Upper lobe of left lung (tissue), 4 donors: Measurements from ENCODE around the gene PRR22.

Experiments used
- EP300 ChIP-seq, 4 donors: sonication (generic); formaldehyde crosslinking; IDR thresholded peaks; one replicate each; pipeline ENCODE4 v1.5.1; 2017; ENCODE audit warnings: antibody characterized with exemption in 4 of 4, control low read depth in 2 of 4
- POLR2A ChIP-seq, 4 donors: fragments of 450-650 bp; IDR thresholded peaks; one replicate each; pipeline ENCODE4 v1.5.1; 2016 to 2017; ENCODE audit warnings: antibody characterized with exemption in 4 of 4, mild to moderate bottlenecking in 2 of 4
- POLR2AphosphoS5 ChIP-seq, 2 donors: sonication (generic); formaldehyde crosslinking; IDR thresholded peaks; one replicate each; pipeline ENCODE4 v1.5.1; 2017; ENCODE audit warnings: antibody characterized with exemption in 2 of 2
- TF ChIP-seq, protein P1 (sequence below), 6 experiments: fragments of 450-650 bp in 4 of 6; fragments of 200-600 bp in 2 of 6; sonication (generic) in 2 of 6; IDR thresholded peaks; one replicate each; pipeline ENCODE4 v1.5.1; 2016 to 2019; ENCODE audit warnings: antibody characterized with exemption in 6 of 6

DNA sequence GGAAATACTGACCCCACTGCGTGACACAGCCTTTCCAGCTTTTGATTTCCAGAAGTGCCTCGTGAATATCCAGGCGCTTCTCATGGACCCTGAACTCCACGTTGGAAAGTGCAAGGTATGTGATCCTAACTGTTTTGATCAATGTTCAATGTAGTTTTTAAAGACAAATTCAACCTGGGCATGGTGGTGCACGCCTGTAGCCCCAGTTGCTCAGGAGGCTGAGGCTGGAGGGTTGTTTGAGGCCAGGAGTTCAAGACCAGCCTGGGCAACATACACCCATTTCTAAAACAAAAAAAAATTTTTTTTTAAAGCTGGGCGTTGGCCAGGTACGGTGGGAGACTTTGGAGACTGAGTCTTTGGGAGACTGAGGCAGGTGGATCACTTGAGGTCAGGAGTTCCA lies 32.8 kb downstream of the PRR22 start:
- TF ChIP-seq, protein P1, sequence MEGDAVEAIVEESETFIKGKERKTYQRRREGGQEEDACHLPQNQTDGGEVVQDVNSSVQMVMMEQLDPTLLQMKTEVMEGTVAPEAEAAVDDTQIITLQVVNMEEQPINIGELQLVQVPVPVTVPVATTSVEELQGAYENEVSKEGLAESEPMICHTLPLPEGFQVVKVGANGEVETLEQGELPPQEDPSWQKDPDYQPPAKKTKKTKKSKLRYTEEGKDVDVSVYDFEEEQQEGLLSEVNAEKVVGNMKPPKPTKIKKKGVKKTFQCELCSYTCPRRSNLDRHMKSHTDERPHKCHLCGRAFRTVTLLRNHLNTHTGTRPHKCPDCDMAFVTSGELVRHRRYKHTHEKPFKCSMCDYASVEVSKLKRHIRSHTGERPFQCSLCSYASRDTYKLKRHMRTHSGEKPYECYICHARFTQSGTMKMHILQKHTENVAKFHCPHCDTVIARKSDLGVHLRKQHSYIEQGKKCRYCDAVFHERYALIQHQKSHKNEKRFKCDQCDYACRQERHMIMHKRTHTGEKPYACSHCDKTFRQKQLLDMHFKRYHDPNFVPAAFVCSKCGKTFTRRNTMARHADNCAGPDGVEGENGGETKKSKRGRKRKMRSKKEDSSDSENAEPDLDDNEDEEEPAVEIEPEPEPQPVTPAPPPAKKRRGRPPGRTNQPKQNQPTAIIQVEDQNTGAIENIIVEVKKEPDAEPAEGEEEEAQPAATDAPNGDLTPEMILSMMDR (IDR thresholded peaks at IDR 0.05), result no peak
- TF ChIP-seq EP300 (IDR thresholded peaks at IDR 0.05) (no peak), POLR2A (IDR thresholded peaks at IDR 0.05) (no peak), POLR2AphosphoS5 (IDR thresholded peaks at IDR 0.05) (no peak)
